Inferior parietal cortex (tissue), 1 donor: ENCODE data around the gene C22orf31.
"Not testable (repeated sequence)": the region's sequence is repeated elsewhere in the genome, so short reads cannot be mapped to it uniquely, and the experiment has no call there.

Experiments
- DNase-seq: peaks from one replicate; pipeline ENCODE4 v3.0.0-alpha.2; 2016; ENCODE audit errors: extremely low spot score

C22orf31 gene

DNA sequence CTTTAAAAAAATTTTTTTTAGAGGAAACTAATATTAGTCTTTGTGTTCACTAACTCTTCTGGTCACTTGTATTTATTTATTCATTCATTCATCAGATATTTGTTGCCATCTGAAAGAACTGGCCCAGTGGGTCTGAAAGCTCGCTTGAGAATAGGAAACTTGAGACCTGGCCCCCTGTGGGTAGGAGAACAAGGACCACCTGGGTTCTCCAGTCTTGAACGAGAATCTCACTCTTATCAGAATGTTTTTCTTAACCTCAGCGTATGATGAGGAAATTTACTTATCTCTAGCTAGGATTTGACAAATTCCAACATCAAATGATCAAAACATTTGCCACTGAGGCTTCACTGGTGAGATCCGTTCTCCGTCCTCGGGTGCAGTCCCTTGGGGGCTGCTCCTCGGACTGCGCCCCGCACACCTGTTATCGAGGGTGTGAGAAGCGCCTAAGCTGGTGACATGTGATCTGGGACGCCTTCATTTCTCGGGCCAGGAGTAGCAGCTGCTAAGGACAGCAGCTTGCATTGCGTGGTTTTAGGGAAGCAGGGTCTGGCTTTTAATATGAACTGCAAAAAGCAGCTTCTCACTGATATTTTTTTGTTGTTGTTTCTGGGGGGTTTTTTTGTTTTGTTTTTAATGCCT lies 6.3 kb downstream of the C22orf31 start:
- no peak for DNase-seq

DNA sequence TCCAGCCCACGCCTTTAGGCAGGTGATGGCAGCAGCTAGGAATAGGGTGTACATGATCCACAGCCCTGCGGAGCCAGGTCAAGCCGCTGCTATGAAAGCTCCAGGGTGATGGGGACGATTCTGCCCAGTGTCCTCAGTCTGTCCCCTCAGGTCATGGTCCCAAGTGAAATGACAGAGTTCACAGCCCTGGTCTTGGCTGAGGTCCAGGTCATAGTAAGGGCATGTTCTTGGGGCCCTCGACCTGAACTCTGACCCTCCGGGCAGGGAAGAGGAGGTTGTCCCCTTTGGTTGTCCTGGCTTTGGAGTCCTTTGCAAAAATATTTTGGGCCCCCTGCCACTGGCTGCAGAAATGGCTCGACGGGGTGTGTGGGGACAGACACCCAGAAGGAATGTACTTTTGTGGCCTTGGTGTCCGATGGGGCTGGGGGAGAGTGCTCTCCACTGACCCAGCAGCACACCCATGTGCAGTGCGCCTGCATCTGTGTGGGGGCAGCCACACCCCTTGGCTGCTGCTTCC lies 7.3 kb downstream of the C22orf31 start:
- DNase-seq = no peak

GRCh38 chr22:29053048-29053702 lies 8.5 kb downstream of the C22orf31 start:
- DNase-seq = no peak

DNA sequence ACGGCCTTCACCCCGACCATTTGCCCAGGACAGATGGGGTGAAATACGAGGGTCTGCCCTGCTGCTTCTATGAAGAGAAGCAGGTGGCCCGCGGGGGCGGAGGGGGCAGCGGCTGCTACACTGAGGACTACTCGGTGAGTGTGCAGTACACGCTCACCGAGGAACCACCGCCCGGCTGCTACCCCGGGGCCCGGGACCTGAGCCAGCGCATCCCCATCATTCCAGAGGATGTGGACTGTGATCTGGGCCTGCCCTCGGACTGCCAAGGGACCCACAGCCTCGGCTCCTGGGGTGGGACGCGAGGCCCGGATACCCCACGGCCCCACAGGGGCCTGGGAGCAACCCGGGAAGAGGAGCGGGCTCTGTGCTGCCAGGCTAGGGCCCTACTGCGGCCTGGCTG lies 11.2 kb downstream of the C22orf31 start:
- DNase-seq = no peak

DNA sequence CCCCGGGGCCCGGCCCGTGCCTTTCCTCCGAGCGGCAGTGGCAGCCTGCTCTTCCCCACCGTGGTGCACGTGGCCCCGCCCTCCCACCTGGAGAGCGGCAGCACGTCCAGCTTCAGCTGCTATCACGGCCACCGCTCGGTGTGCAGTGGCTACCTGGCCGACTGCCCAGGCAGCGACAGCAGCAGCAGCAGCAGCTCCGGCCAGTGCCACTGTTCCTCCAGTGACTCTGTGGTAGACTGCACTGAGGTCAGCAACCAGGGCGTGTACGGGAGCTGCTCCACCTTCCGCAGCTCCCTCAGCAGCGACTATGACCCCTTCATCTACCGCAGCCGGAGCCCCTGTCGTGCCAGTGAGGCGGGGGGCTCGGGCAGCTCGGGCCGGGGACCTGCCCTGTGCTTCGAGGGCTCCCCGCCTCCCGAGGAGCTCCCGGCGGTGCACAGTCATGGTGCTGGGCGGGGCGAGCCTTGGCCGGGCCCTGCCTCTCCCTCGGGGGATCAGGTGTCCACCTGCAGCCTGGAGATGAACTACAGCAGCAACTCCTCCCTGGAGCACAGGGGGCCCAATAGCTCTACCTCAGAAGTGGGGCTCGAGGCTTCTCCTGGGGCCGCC lies 11.9 kb downstream of the C22orf31 start:
- no peak for DNase-seq

DNA sequence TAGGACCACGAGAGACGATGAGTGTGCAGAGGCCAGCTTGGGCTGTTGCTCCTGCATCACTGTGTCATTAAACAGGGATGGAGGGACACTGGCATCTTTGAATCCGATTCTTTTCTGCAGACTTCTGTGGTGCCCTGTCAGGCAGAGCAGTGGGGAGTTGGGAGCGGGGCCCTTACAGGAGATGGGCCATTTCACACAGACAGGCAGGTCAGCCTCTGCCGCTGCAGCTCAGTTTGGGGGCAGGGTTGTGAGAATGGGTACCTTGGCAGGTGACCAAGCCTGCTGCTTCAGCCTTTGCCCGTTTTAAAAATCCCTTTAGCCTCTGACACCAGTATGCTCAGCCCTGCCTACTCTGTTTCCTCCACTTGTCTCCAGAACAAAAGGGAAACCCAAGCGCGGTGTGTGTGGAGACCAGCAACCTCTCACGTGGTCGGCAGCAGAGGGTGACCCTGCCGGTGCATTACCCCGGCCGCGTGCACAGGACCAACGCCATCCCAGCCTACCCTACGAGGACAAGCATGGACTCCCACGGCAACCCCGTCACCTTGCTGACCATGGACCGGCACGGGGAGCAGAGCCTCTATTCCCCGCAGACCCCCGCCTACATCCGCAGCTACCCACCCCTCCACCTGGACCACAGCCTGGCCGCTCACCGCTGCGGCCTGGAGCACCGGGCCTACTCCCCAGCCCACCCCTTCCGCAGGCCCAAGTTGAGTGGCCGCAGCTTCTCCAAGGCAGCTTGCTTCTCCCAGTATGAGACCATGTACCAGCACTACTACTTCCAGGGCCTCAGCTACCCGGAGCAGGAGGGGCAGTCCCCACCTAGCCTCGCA lies 12.6 kb downstream of the C22orf31 start:
- DNase-seq = no peak

- no peak for DNase-seq
Measured at GRCh38 chr22:29044657-29045176, 16.9 kb downstream of the C22orf31 start.

GRCh38 chr22:29043906-29044575 lies 17.6 kb downstream of the C22orf31 start:
- DNase-seq = no peak

GRCh38 chr22:29041408-29041807 lies 20.2 kb downstream of the C22orf31 start:
- peak; percentile 36 for DNase-seq

DNA sequence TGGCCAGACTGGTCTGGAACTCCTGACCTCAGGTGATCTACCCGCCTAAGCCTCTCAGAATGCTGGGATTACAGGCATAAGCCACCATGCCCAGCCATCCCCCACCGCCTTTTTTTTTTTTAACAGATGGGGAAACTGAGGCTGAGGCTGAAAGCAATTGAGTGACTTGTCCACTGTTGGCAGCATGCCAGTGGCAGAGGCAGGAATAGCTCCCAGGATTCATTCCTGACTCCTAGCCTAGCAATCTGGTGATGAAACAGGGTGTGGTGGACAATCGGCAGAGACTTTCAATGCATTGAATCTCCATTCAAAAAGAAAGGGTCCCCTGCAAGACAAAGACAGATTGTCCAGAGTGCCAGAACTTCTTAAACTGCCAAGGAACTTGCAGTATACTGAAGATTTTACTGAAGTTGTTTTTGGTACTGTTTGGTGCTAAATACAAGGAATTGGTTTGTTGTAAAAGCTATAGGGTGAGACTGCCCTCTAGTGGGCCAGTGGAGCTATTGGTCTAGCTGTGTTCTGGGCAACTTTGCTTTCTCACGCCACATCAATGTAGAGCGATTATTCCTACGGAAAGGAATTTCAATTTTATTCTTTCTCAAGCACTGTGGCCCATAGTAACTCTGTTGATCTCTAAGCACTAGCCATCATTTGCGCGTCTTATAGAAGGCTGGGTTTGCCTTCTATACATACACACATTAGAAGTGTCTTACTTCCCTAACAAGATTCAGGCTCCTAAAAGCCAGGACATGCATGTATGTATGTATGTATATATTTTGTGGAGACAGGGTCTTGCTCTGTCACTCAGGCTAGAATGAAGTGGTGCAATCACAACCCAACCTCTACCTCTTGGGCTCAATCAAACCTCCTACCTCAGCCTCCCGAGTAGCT lies 21.0 kb downstream of the C22orf31 start:
- peak; percentile 86 for DNase-seq

DNA sequence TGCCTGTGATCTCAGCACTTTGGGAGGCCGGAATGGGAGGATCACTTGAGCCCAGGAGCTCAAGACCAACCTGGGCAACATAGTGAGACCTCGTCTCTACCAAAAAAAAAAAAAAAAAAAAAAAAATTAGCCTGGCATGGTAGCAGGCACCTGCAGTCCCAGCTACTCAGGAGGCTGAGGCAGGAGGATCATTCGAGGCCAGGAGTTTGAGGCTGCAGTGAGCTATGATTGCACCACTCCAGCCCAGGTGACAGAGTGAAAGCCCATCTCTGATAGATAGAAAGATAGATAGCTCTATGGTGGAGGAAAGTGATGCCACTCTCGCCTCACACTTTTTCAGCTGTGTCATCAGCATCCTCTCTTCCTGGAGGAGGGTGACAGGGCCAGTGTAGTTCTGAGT lies 21.9 kb downstream of the C22orf31 start:
- DNase-seq = not testable (repeated sequence)

- no peak for DNase-seq
Measured at GRCh38 chr22:29039148-29039547, 22.5 kb downstream of the C22orf31 start.

- DNase-seq = no peak
Measured at GRCh38 chr22:29037340-29037932, 24.2 kb downstream of the C22orf31 start.

GRCh38 chr22:29032584-29032983 lies 29.0 kb downstream of the C22orf31 start:
- no peak for DNase-seq

DNA sequence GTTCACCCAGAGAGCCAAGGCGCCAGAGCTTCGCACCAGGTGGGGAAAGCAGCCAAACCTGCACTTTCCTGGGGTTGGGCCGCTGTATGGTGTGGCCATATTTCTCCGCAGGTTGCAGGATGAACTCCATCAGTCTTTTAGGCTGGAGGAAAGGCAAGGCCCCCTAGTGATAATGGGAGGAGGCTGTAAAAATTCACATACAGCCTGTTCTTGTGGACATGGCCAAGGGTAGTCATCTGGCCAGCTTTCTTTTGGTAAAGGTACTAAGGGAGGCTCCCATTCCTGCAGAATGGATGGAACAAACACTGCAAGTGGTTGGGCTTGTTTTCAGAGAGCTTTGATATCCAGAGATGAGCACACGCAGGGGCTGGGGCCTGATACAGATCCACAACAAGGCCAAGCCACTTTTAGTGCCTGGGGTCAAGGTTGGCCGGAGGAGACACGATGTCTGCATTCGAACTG lies 29.6 kb downstream of the C22orf31 start:
- no peak for DNase-seq

GRCh38 chr22:29031227-29032011 lies 30.2 kb downstream of the C22orf31 start:
- DNase-seq = no peak

DNA sequence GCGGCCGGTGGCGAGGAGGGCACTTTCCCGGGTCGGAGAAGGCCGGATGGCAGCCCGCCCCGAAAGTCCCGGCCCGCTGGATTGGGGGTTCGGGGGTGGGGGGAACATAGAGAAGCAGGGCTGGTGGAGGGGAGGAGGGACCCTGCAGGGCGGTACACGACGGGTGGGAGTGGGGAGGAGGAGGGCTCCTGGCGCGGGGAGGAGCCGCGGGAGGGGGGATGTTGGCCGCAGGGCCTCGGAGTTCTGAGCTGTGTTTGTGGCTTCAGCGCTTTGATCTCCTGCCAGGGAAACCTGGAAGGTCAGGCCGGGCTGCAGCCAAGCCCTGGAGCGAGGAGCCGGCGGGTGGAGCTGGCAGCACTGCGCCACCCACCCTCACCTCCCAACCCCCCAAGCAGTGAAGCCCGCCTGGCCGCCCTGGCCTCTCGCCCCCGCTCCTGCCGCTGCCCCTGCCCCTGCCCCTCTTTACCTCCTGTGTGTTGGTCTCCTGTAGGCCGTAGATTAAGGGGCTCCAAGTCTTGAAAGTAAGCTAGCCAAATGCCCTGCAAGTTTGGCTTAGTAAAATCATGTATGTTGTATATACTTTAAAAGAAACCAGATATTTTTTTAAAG lies 30.9 kb downstream of the C22orf31 start:
- no peak for DNase-seq

- no peak for DNase-seq
Measured at GRCh38 chr22:29030016-29030617, 31.5 kb downstream of the C22orf31 start.
